Measurements from ENCODE around the gene C1orf21. TPM values are rescaled to one million over a fixed set of nuclear protein-coding genes. Genes with fewer than 3 reads are reported as not detected.

C1orf21 gene
- total RNA-seq, 1 donor from 2014 or later = 16.7 TPM

GRCh38 chr1:184672013-184672726 lies 285.3 kb downstream of the C1orf21 start:
- no peak overlapping the region for H3K9ac ChIP-seq (ENCODE audit: low read depth in 1 of 3, low read length in 3 of 3)

GRCh38 chr1:184673305-184673704 lies 286.5 kb downstream of the C1orf21 start:
- Histone ChIP-seq H3K4me3 (ENCODE audit: low read length in 3 of 3) (no peak overlapping the region), H3K4me1 (ENCODE audit: control insufficient read depth in 3 of 3, insufficient read depth in 3 of 3, low read length in 3 of 3) (no peaks in the 10 kb centered on the region), H3K9ac (ENCODE audit: low read depth in 1 of 3, low read length in 3 of 3) (no peak overlapping the region), H3K9me3 (ENCODE audit: control insufficient read depth in 3 of 3, low read length in 3 of 3) (no peaks in the 10 kb centered on the region), H3K27ac (ENCODE audit: low read depth, low read length) (no peak overlapping the region), H3K36me3 (ENCODE audit: control insufficient read depth in 3 of 3, insufficient read depth in 3 of 3, low read length in 3 of 3) (no peaks in the 10 kb centered on the region), H3K27me3 (ENCODE audit: control insufficient read depth in 3 of 3, insufficient read depth in 3 of 3, low read length in 3 of 3) (no peaks in the 10 kb centered on the region)

More at GRCh38 chr1:184672013-184672726, 285.3 kb downstream of the C1orf21 start:
- Histone ChIP-seq H3K27me3 (ENCODE audit: control insufficient read depth in 3 of 3, insufficient read depth in 3 of 3, low read length in 3 of 3) (no peaks in the 10 kb centered on the region), H3K27ac (ENCODE audit: low read depth, low read length) (no peak overlapping the region), H3K4me3 (ENCODE audit: low read length in 3 of 3) (no peak overlapping the region), H3K36me3 (ENCODE audit: control insufficient read depth in 3 of 3, insufficient read depth in 3 of 3, low read length in 3 of 3) (no peaks in the 10 kb centered on the region), H3K4me1 (ENCODE audit: control insufficient read depth in 3 of 3, insufficient read depth in 3 of 3, low read length in 3 of 3) (no peaks in the 10 kb centered on the region), H3K9me3 (ENCODE audit: control insufficient read depth in 3 of 3, low read length in 3 of 3) (no peaks in the 10 kb centered on the region)

GRCh38 chr1:184677344-184677743 lies 290.5 kb downstream of the C1orf21 start:
- Histone ChIP-seq H3K27me3 (ENCODE audit: control insufficient read depth in 3 of 3, insufficient read depth in 3 of 3, low read length in 3 of 3) (no peaks in the 10 kb centered on the region), H3K9ac (ENCODE audit: low read depth in 1 of 3, low read length in 3 of 3) (no peak overlapping the region)

More at GRCh38 chr1:184677344-184677743, 290.5 kb downstream of the C1orf21 start:
- Histone ChIP-seq H3K36me3 (ENCODE audit: control insufficient read depth in 3 of 3, insufficient read depth in 3 of 3, low read length in 3 of 3) (no peaks in the 10 kb centered on the region), H3K4me1 (ENCODE audit: control insufficient read depth in 3 of 3, insufficient read depth in 3 of 3, low read length in 3 of 3) (no peaks in the 10 kb centered on the region), H3K27ac (ENCODE audit: low read depth, low read length) (no peak overlapping the region), H3K9me3 (ENCODE audit: control insufficient read depth in 3 of 3, low read length in 3 of 3) (no peaks in the 10 kb centered on the region), H3K4me3 (ENCODE audit: low read length in 3 of 3) (no peak overlapping the region)
